GM23338 (cell line): ENCODE measurements around the gene PPP2R5B.

Experiments
- POLR2AphosphoS5 ChIP-seq: IDR thresholded peaks from 2 replicates; pipeline ENCODE4 v1.6.1; 2016; ENCODE audit warnings: antibody characterized with exemption, low read depth
- TF ChIP-seq, protein P1 (sequence below), 2 experiments: fragments of 200-600 bp in 1 of 2; sonication (generic) in 1 of 2; conservative IDR thresholded peaks; 2 replicates each; pipeline versions ENCODE4 v1.5.1 to v1.6.1; 2016 to 2017; ENCODE audit warnings: antibody characterized with exemption in 2 of 2, low read depth in 2 of 2, mild to moderate bottlenecking in 2 of 2, moderate library complexity in 1 of 2

DNA sequence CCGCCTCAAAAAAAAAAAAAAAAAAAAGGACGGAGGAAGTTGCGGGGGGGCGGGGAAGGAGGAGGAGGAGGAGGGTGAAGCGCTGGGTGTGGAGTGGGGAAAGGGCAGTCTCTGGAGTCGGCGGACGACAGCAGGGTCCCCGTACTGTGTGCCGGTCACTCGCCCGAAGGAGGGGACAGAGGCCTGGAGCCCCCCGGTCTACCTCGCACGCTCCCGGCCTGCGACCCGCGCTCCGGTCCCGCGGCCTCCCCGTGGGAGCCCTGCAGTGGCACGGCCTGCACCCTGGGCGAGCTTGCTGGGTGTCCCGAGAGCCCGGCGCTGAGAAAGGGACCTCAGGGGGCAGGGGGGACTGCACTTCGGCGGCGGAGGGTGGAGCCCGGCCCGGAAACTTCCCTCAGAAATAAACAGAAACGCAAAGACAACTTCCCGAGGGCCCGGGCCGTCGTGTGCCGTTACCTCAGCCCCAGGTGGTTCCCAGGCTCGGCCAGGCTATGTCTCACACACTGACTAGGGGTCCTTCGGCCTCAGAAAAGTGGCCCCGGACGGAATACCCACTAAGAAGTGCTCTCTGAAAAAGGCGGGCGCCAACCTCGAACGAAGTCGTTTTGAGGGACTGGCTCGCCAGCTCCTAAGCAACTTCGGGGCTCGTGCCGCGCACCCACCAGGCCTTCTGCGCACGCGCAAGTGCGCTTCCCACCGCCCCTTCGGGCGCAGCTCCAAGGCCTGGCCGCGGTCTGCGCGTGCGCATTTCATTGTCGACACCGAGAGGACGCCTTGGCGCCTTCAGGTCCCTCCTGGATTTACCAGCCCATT lies 47.1 kb downstream of the PPP2R5B start, which contains the start of gene MAJIN:
- TF ChIP-seq, protein P1, sequence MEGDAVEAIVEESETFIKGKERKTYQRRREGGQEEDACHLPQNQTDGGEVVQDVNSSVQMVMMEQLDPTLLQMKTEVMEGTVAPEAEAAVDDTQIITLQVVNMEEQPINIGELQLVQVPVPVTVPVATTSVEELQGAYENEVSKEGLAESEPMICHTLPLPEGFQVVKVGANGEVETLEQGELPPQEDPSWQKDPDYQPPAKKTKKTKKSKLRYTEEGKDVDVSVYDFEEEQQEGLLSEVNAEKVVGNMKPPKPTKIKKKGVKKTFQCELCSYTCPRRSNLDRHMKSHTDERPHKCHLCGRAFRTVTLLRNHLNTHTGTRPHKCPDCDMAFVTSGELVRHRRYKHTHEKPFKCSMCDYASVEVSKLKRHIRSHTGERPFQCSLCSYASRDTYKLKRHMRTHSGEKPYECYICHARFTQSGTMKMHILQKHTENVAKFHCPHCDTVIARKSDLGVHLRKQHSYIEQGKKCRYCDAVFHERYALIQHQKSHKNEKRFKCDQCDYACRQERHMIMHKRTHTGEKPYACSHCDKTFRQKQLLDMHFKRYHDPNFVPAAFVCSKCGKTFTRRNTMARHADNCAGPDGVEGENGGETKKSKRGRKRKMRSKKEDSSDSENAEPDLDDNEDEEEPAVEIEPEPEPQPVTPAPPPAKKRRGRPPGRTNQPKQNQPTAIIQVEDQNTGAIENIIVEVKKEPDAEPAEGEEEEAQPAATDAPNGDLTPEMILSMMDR (conservative IDR thresholded peaks at IDR 0.05; ENCODE audit: low read depth in 2 of 2) = no peak
- peak; percentile 44; the same call in 1 of the 2 replicates for TF ChIP-seq POLR2AphosphoS5
